HCT116 (cell line): ENCODE measurements around the gene SUPT3H. TPM values are rescaled to one million over a fixed set of nuclear protein-coding genes. Genes with fewer than 3 reads are reported as not detected.

Experiments
- ATAC-seq: fragments of 200-7000 bp; cut with Tn5 transposase; 2 replicates; pipeline ENCODE4 v1.9.1; 2020; ENCODE audit warnings: mild to moderate bottlenecking, moderate library complexity
- BruUV-seq: library from RNA; stranded (reverse); fragments of 400-500 nt; replicated peaks from 2 replicates; lab custom pipeline; 2021; lab: Mats Ljungman, UMichigan
- CTCF ChIA-PET: fragments of 300-600 bp; sonication (Branson Sonifier 250); formaldehyde crosslinking; loops from one replicate; lab custom pipeline; 2021; ENCODE audit warnings: antibody characterized with exemption; lab: Charles Lee
- POLR2A ChIA-PET: fragments of 300-600, 350-600 bp; sonication (Branson Sonifier 250); formaldehyde crosslinking; loops from one replicate; lab custom pipeline; 2021; ENCODE audit warnings: antibody characterized with exemption; lab: Charles Lee
- RAD21 ChIA-PET, 2 experiments: fragments of 300-600 bp; sonication (Branson Sonifier 250); formaldehyde crosslinking; loops; one replicate each; lab custom pipeline; 2023; ENCODE audit warnings: low total read pairs in 2 of 2; ENCODE audit not compliant: uncharacterized antibody in 2 of 2, unreplicated experiment in 2 of 2, low non-redundant PET in 1 of 2; lab: Charles Lee
- DNase-seq: peaks from one replicate; pipeline ENCODE4 v3.0.0-alpha.2; 2010; ENCODE audit warnings: low read depth, low spot score
- H2AFZ ChIP-seq: fragments of 200-600 bp; shearing (Covaris generic), sonication (generic); 2 replicates; pipeline ENCODE4 v1.6.1; 2017; ENCODE audit warnings: low read depth, mixed run types, mixed read lengths, antibody characterized with exemption, low read length; ENCODE audit not compliant: poor library complexity, severe bottlenecking
- H3K27ac ChIP-seq: 2 replicates; pipeline ENCODE4 v1.5.1; 2012; ENCODE audit warnings: low read depth, low read length
- H3K27me3 ChIP-seq: fragments of 200-600 bp; sonication (generic); 2 replicates; pipeline ENCODE4 v1.6.1; 2016; ENCODE audit warnings: mixed run types, low read length, mixed read lengths; ENCODE audit not compliant: insufficient read depth
- H3K36me3 ChIP-seq, 2 experiments: fragments of 200-500 bp in 1 of 2; fragments of 200-600 bp in 1 of 2; sonication (Bioruptor generic) in 1 of 2; sonication (generic) in 1 of 2; 2 replicates each; pipeline versions ENCODE4 v1.5.1 to v1.6.1; 2014 to 2016; ENCODE audit warnings: low read length in 2 of 2, inconsistent platforms in 1 of 2, mixed read lengths in 1 of 2, mixed run types in 1 of 2; ENCODE audit not compliant: insufficient read depth in 2 of 2, control insufficient read depth in 1 of 2
- H3K4me1 ChIP-seq, 2 experiments: fragments of 200-600 bp in 1 of 2; sonication (generic) in 1 of 2; 2 replicates each; pipeline versions ENCODE4 v1.5.1 to v1.6.1; 2012 to 2017; ENCODE audit warnings: low read length in 2 of 2, inconsistent platforms in 1 of 2, mild to moderate bottlenecking in 1 of 2, mixed read lengths in 1 of 2, mixed run types in 1 of 2, moderate library complexity in 1 of 2; ENCODE audit not compliant: insufficient read depth in 2 of 2, control insufficient read depth in 1 of 2
- H3K4me2 ChIP-seq: fragments of 200-600 bp; sonication (generic); 2 replicates; pipeline ENCODE4 v1.6.1; 2017; ENCODE audit warnings: mixed run types, low read length, mixed read lengths
- H3K4me3 ChIP-seq, 2 experiments: fragments of 200-600 bp in 1 of 2; sonication (generic) in 1 of 2; replicated peaks in 1 of 2; 2 replicates each; pipeline ENCODE4 v1.5.1; 2011 to 2016; ENCODE audit warnings: low read length in 2 of 2, control low read depth in 1 of 2, low read depth in 1 of 2, mild to moderate bottlenecking in 1 of 2, mixed read lengths in 1 of 2, mixed run types in 1 of 2
- H3K79me2 ChIP-seq: fragments of 200-600 bp; sonication (generic); 2 replicates; pipeline ENCODE4 v1.6.1; 2017; ENCODE audit warnings: mild to moderate bottlenecking, mixed run types, low read length, moderate library complexity, mixed read lengths; ENCODE audit not compliant: insufficient read depth
- H3K9ac ChIP-seq: fragments of 200-600 bp; sonication (generic); 2 replicates; pipeline ENCODE4 v1.6.1; 2016; ENCODE audit warnings: low read length, mixed read lengths
- H3K9me2 ChIP-seq: fragments of 200-600 bp; sonication (generic), shearing (Covaris generic); 2 replicates; pipeline ENCODE4 v1.6.1; 2017; ENCODE audit warnings: mixed run types, mild to moderate bottlenecking, moderate library complexity; ENCODE audit not compliant: insufficient read depth
- H3K9me3 ChIP-seq, 2 experiments: fragments of 200-500 bp in 1 of 2; fragments of 200-600 bp in 1 of 2; sonication (Bioruptor generic) in 1 of 2; sonication (generic) in 1 of 2; 2 replicates each; pipeline ENCODE4 v1.6.1; 2014 to 2017; ENCODE audit warnings: low read length in 2 of 2, mixed read lengths in 2 of 2, inconsistent platforms in 1 of 2, low read depth in 1 of 2, mild to moderate bottlenecking in 1 of 2, mixed run types in 1 of 2, moderate library complexity in 1 of 2; ENCODE audit not compliant: control insufficient read depth in 1 of 2, insufficient read depth in 1 of 2
- H4K20me1 ChIP-seq: fragments of 200-600 bp; sonication (generic), shearing (Covaris generic); 2 replicates; pipeline ENCODE4 v1.6.1; 2017; ENCODE audit warnings: mixed run types, mild to moderate bottlenecking, moderate library complexity; ENCODE audit not compliant: insufficient read depth
- ATF3 ChIP-seq: IDR thresholded peaks from 2 replicates; pipeline ENCODE4 v1.6.1; 2012
- CEBPB ChIP-seq: IDR thresholded peaks from 2 replicates; pipeline ENCODE4 v1.6.1; 2012; ENCODE audit warnings: low read depth
- EGR1 ChIP-seq: IDR thresholded peaks from 2 replicates; pipeline ENCODE4 v1.6.1; 2012; ENCODE audit warnings: low read depth
- ELF1 ChIP-seq: IDR thresholded peaks from 2 replicates; pipeline ENCODE4 v1.6.1; 2012; ENCODE audit warnings: low read depth, borderline replicate concordance
- EZH2 ChIP-seq: fragments of 200-600 bp; sonication (generic); IDR thresholded peaks from 2 replicates; pipeline ENCODE4 v1.6.1; 2017; ENCODE audit warnings: antibody characterized with exemption, mixed run types
- EZH2phosphoT487 ChIP-seq: fragments of 200-600 bp; IDR thresholded peaks from 2 replicates; pipeline ENCODE4 v1.6.1; 2018; ENCODE audit warnings: antibody characterized with exemption, borderline replicate concordance
- FOSL1 ChIP-seq: IDR thresholded peaks from 2 replicates; pipeline ENCODE4 v1.6.1; 2012; ENCODE audit warnings: low read depth
- JUND ChIP-seq: IDR thresholded peaks from 2 replicates; pipeline ENCODE4 v1.6.1; 2012
- MAX ChIP-seq: IDR thresholded peaks from 2 replicates; pipeline ENCODE4 v1.6.1; 2012
- POLR2A ChIP-seq: IDR thresholded peaks from 2 replicates; pipeline ENCODE4 v1.7.0; 2011; ENCODE audit warnings: borderline replicate concordance; ENCODE audit not compliant: insufficient read depth, insufficient read length; ENCODE audit errors: extremely low read depth
- POLR2AphosphoS5 ChIP-seq: IDR thresholded peaks from 2 replicates; pipeline ENCODE4 v1.6.1; 2011; ENCODE audit warnings: mild to moderate bottlenecking, low read depth, low read length, moderate library complexity
- RAD21 ChIP-seq: IDR thresholded peaks from 2 replicates; pipeline ENCODE4 v1.6.1; 2012; ENCODE audit warnings: low read depth, mild to moderate bottlenecking
- SIN3A ChIP-seq: IDR thresholded peaks from 2 replicates; pipeline ENCODE4 v1.6.1; 2012; ENCODE audit warnings: low read depth
- SP1 ChIP-seq: IDR thresholded peaks from 2 replicates; pipeline ENCODE4 v1.6.1; 2012; ENCODE audit warnings: low read depth
- SRF ChIP-seq: IDR thresholded peaks from 2 replicates; pipeline ENCODE4 v1.6.1; 2012; ENCODE audit warnings: low read depth
- TCF7L2 ChIP-seq: IDR thresholded peaks from 2 replicates; pipeline ENCODE4 v1.7.0; 2011; ENCODE audit warnings: borderline replicate concordance, inconsistent platforms; ENCODE audit not compliant: insufficient read depth, insufficient read length; ENCODE audit errors: extremely low read depth
- YY1 ChIP-seq: IDR thresholded peaks from 2 replicates; pipeline ENCODE4 v1.6.1; 2011; ENCODE audit warnings: low read length, low read depth, moderate library complexity, mild to moderate bottlenecking; ENCODE audit not compliant: insufficient replicate concordance; ENCODE audit errors: extremely low read depth
- ZBTB33 ChIP-seq: IDR thresholded peaks from 2 replicates; pipeline ENCODE4 v1.6.1; 2011; ENCODE audit warnings: mild to moderate bottlenecking, low read length, moderate library complexity; ENCODE audit not compliant: insufficient replicate concordance; ENCODE audit errors: extremely low read depth
- ZFX ChIP-seq: fragments of 450-650 bp; IDR thresholded peaks from 2 replicates; pipeline ENCODE4 v1.6.1; 2017
- ZNF274 ChIP-seq: fragments of 200-500 bp; sonication (Bioruptor generic); IDR thresholded peaks from 2 replicates; pipeline ENCODE4 v1.6.1; 2014; ENCODE audit warnings: mild to moderate bottlenecking, low read depth, low read length, inconsistent platforms
- intact Hi-C: fragments of 100-400 bp; cut with micrococcal nuclease; formaldehyde crosslinking; loops from 2 replicates; pipeline ENCODE4 v1.10.0; 2022
- total RNA-seq: library from RNA; stranded (reverse); gene quantifications from one replicate; pipeline ENCODE4 v1.2.1, GENCODE V29; 2021; ENCODE audit not compliant: unreplicated experiment

The SUPT3H gene
- total RNA-seq, 1 experiment from 2014 or later, result 7.4 TPM

- no TSS peak for BruUV-seq
- POLR2A ChIA-PET, result no interaction called here
Measured at GRCh38 chr6:45126033-45126432, 251.7 kb downstream of the SUPT3H start.

More at GRCh38 chr6:45126033-45126432, 251.7 kb downstream of the SUPT3H start:
- TF ChIP-seq EGR1 (no peak), EZH2phosphoT487 (no peak), POLR2A (no peak), SIN3A (no peak), ATF3 (no peak), EZH2 (no peak), SP1 (no peak), POLR2AphosphoS5 (no peak), ZFX (no peak), JUND (no peak), ZBTB33 (no peak), SRF (no peak), MAX (no peak), TCF7L2 (no peak), CEBPB (no peak), ELF1 (no peak), YY1 (no peak), FOSL1 (no peak), RAD21 (no peak), ZNF274 (no peak)
- DNase-seq, result no peak
- H2AFZ ChIP-seq, result no peak overlapping the region
- CTCF ChIA-PET, result no interaction called here
- H3K9ac ChIP-seq, result no peak overlapping the region
- RAD21 ChIA-PET, result no interaction called here
- H3K4me3 ChIP-seq, result no peak overlapping the region
- no peaks in the 10 kb centered on the region for H3K9me3 ChIP-seq
- intact Hi-C loops, result no loop called here
- H3K27ac ChIP-seq, result no peak overlapping the region
- H3K79me2 ChIP-seq, result no peaks in the 10 kb centered on the region
- no peaks in the 10 kb centered on the region for H3K9me2 ChIP-seq
- H4K20me1 ChIP-seq, result no peaks in the 10 kb centered on the region
- H3K4me2 ChIP-seq, result no peak overlapping the region
- ATAC-seq, result no peak
- H3K4me1 ChIP-seq, result no peaks in the 10 kb centered on the region
- H3K27me3 ChIP-seq, result no peaks in the 10 kb centered on the region
- no peaks in the 10 kb centered on the region for H3K36me3 ChIP-seq
